ENCODE measurements around the gene UBASH3A.

- TF ChIP-seq CTCF (IDR thresholded peaks at IDR 0.05; ENCODE audit: borderline replicate concordance, extremely low read depth, low read length, poor library complexity, severe bottlenecking) (no peak), EZH2 (IDR thresholded peaks at IDR 0.05; ENCODE audit: borderline replicate concordance, low read depth, low read length, severe bottlenecking) (no peak)
Measured at GRCh38 chr21:42400525-42400924, 3.2 kb upstream of the UBASH3A start.
